Measurements from ENCODE around the gene FAAP100.

The FAAP100 gene

GRCh38 chr17:81547614-81547982, 4.6 kb downstream of the FAAP100 start:
- Histone ChIP-seq H3K9ac (ENCODE audit: low read length in 5 of 5) (no peak overlapping the region), H3K27ac (ENCODE audit: low read depth, low read length) (no peak overlapping the region), H3K27me3 (ENCODE audit: control insufficient read depth in 5 of 5, insufficient read depth in 4 of 5, low read length in 5 of 5) (no peaks in the 10 kb centered on the region), H3K4me1 (ENCODE audit: control insufficient read depth in 5 of 5, insufficient read depth in 5 of 5, low read length in 5 of 5) (peaks cover 0 to 24% (median 13%) of the 10 kb centered on the region in 5 donors), H3K9me3 (ENCODE audit: control insufficient read depth in 5 of 5, low read length in 5 of 5) (no peaks in the 10 kb centered on the region), H3K36me3 (ENCODE audit: control insufficient read depth in 5 of 5, insufficient read depth in 5 of 5, low read length in 5 of 5) (peaks cover 0 to 77% (median 67%) of the 10 kb centered on the region in 5 donors), H3K4me3 (ENCODE audit: low read depth in 1 of 5, low read length in 5 of 5) (no peak overlapping the region)

GRCh38 chr17:81546906-81547613, 5.1 kb downstream of the FAAP100 start:
- H3K9ac ChIP-seq (ENCODE audit: low read length in 5 of 5), result no peak overlapping the region
- H3K27ac ChIP-seq (ENCODE audit: low read depth, low read length), result no peak overlapping the region
- H3K4me3 ChIP-seq (ENCODE audit: low read depth in 1 of 5, low read length in 5 of 5), result no peak overlapping the region
- H3K27me3 ChIP-seq (ENCODE audit: control insufficient read depth in 5 of 5, insufficient read depth in 4 of 5, low read length in 5 of 5), result no peaks in the 10 kb centered on the region
- peaks cover 0 to 22% (median 12%) of the 10 kb centered on the region in 5 donors for H3K4me1 ChIP-seq (ENCODE audit: control insufficient read depth in 5 of 5, insufficient read depth in 5 of 5, low read length in 5 of 5)
- H3K36me3 ChIP-seq (ENCODE audit: control insufficient read depth in 5 of 5, insufficient read depth in 5 of 5, low read length in 5 of 5), result peaks cover 0 to 82% (median 72%) of the 10 kb centered on the region in 5 donors
- no peaks in the 10 kb centered on the region for H3K9me3 ChIP-seq (ENCODE audit: control insufficient read depth in 5 of 5, low read length in 5 of 5)

- Histone ChIP-seq H3K27me3 (ENCODE audit: control insufficient read depth in 5 of 5, insufficient read depth in 4 of 5, low read length in 5 of 5) (no peaks in the 10 kb centered on the region), H3K27ac (ENCODE audit: low read depth, low read length) (no peak overlapping the region), H3K4me3 (ENCODE audit: low read depth in 1 of 5, low read length in 5 of 5) (no peak overlapping the region), H3K9ac (ENCODE audit: low read length in 5 of 5) (no peak overlapping the region), H3K36me3 (ENCODE audit: control insufficient read depth in 5 of 5, insufficient read depth in 5 of 5, low read length in 5 of 5) (peaks cover 0 to 93% (median 82%) of the 10 kb centered on the region in 5 donors), H3K9me3 (ENCODE audit: control insufficient read depth in 5 of 5, low read length in 5 of 5) (no peaks in the 10 kb centered on the region), H3K4me1 (ENCODE audit: control insufficient read depth in 5 of 5, insufficient read depth in 5 of 5, low read length in 5 of 5) (peaks cover 0 to 7% (median 0%) of the 10 kb centered on the region in 5 donors)
These were observed 6.8 kb downstream of the FAAP100 start for GRCh38 chr17:81545160-81545949.

- Histone ChIP-seq H3K36me3 (ENCODE audit: control insufficient read depth in 5 of 5, insufficient read depth in 5 of 5, low read length in 5 of 5) (peaks cover 0 to 94% (median 86%) of the 10 kb centered on the region in 5 donors), H3K9ac (ENCODE audit: low read length in 5 of 5) (no peak overlapping the region), H3K4me3 (ENCODE audit: low read depth in 1 of 5, low read length in 5 of 5) (no peak overlapping the region), H3K27ac (ENCODE audit: low read depth, low read length) (no peak overlapping the region), H3K9me3 (ENCODE audit: control insufficient read depth in 5 of 5, low read length in 5 of 5) (no peaks in the 10 kb centered on the region), H3K27me3 (ENCODE audit: control insufficient read depth in 5 of 5, insufficient read depth in 4 of 5, low read length in 5 of 5) (no peaks in the 10 kb centered on the region), H3K4me1 (ENCODE audit: control insufficient read depth in 5 of 5, insufficient read depth in 5 of 5, low read length in 5 of 5) (peaks cover 0 to 4% (median 0%) of the 10 kb centered on the region in 5 donors)
These were observed 7.7 kb downstream of the FAAP100 start for GRCh38 chr17:81544281-81544974.

GRCh38 chr17:81543756-81544155, 8.4 kb downstream of the FAAP100 start:
- Histone ChIP-seq H3K27me3 (ENCODE audit: control insufficient read depth in 5 of 5, insufficient read depth in 4 of 5, low read length in 5 of 5) (peaks cover 0 to 3% (median 0%) of the 10 kb centered on the region in 5 donors), H3K36me3 (ENCODE audit: control insufficient read depth in 5 of 5, insufficient read depth in 5 of 5, low read length in 5 of 5) (peaks cover 0 to 95% (median 87%) of the 10 kb centered on the region in 5 donors), H3K9me3 (ENCODE audit: control insufficient read depth in 5 of 5, low read length in 5 of 5) (no peaks in the 10 kb centered on the region), H3K4me3 (ENCODE audit: low read depth in 1 of 5, low read length in 5 of 5) (no peak overlapping the region), H3K4me1 (ENCODE audit: control insufficient read depth in 5 of 5, insufficient read depth in 5 of 5, low read length in 5 of 5) (no peaks in the 10 kb centered on the region), H3K27ac (ENCODE audit: low read depth, low read length) (no peak overlapping the region), H3K9ac (ENCODE audit: low read length in 5 of 5) (no peak overlapping the region)

- Histone ChIP-seq H3K4me3 (ENCODE audit: low read depth in 1 of 5, low read length in 5 of 5) (no peak overlapping the region), H3K9ac (ENCODE audit: low read length in 5 of 5) (no peak overlapping the region), H3K9me3 (ENCODE audit: control insufficient read depth in 5 of 5, low read length in 5 of 5) (no peaks in the 10 kb centered on the region), H3K27me3 (ENCODE audit: control insufficient read depth in 5 of 5, insufficient read depth in 4 of 5, low read length in 5 of 5) (peaks cover under 1 to 7% (median 2%) of the 10 kb centered on the region in 5 donors), H3K36me3 (ENCODE audit: control insufficient read depth in 5 of 5, insufficient read depth in 5 of 5, low read length in 5 of 5) (peaks cover 0 to 96% (median 89%) of the 10 kb centered on the region in 5 donors), H3K27ac (ENCODE audit: low read depth, low read length) (no peak overlapping the region), H3K4me1 (ENCODE audit: control insufficient read depth in 5 of 5, insufficient read depth in 5 of 5, low read length in 5 of 5) (no peaks in the 10 kb centered on the region)
These were observed 8.8 kb downstream of the FAAP100 start for GRCh38 chr17:81543339-81543675.

GRCh38 chr17:81542431-81543338, 9.5 kb downstream of the FAAP100 start:
- H3K36me3 ChIP-seq (ENCODE audit: control insufficient read depth in 5 of 5, insufficient read depth in 5 of 5, low read length in 5 of 5), result peaks cover 0 to 94% (median 86%) of the 10 kb centered on the region in 5 donors

GRCh38 chr17:81541123-81541522, 11.0 kb downstream of the FAAP100 start:
- Histone ChIP-seq H3K4me3 (ENCODE audit: low read depth in 1 of 5, low read length in 5 of 5) (no peak overlapping the region), H3K27me3 (ENCODE audit: control insufficient read depth in 5 of 5, insufficient read depth in 4 of 5, low read length in 5 of 5) (peaks cover 12 to 26% (median 23%) of the 10 kb centered on the region in 5 donors), H3K4me1 (ENCODE audit: control insufficient read depth in 5 of 5, insufficient read depth in 5 of 5, low read length in 5 of 5) (peaks cover 0 to 14% (median 4%) of the 10 kb centered on the region in 5 donors), H3K36me3 (ENCODE audit: control insufficient read depth in 5 of 5, insufficient read depth in 5 of 5, low read length in 5 of 5) (peaks cover 0 to 78% (median 71%) of the 10 kb centered on the region in 5 donors), H3K9me3 (ENCODE audit: control insufficient read depth in 5 of 5, low read length in 5 of 5) (no peaks in the 10 kb centered on the region), H3K9ac (ENCODE audit: low read length in 5 of 5) (no peak overlapping the region), H3K27ac (ENCODE audit: low read depth, low read length) (no peak overlapping the region)

More at GRCh38 chr17:81542431-81543338, 9.5 kb downstream of the FAAP100 start:
- H3K4me3 ChIP-seq (ENCODE audit: low read depth in 1 of 5, low read length in 5 of 5), result no peak overlapping the region
- H3K27ac ChIP-seq (ENCODE audit: low read depth, low read length), result no peak overlapping the region
- H3K4me1 ChIP-seq (ENCODE audit: control insufficient read depth in 5 of 5, insufficient read depth in 5 of 5, low read length in 5 of 5), result peaks cover 0 to 1% (median 0%) of the 10 kb centered on the region in 5 donors
- no peak overlapping the region for H3K9ac ChIP-seq (ENCODE audit: low read length in 5 of 5)
- no peaks in the 10 kb centered on the region for H3K9me3 ChIP-seq (ENCODE audit: control insufficient read depth in 5 of 5, low read length in 5 of 5)
- peaks cover 6 to 12% (median 8%) of the 10 kb centered on the region in 5 donors for H3K27me3 ChIP-seq (ENCODE audit: control insufficient read depth in 5 of 5, insufficient read depth in 4 of 5, low read length in 5 of 5)

- peaks cover 0 to 74% (median 66%) of the 10 kb centered on the region in 5 donors for H3K36me3 ChIP-seq (ENCODE audit: control insufficient read depth in 5 of 5, insufficient read depth in 5 of 5, low read length in 5 of 5)
- H3K4me3 ChIP-seq (ENCODE audit: low read depth in 1 of 5, low read length in 5 of 5), result no peak overlapping the region
- H3K27me3 ChIP-seq (ENCODE audit: control insufficient read depth in 5 of 5, insufficient read depth in 4 of 5, low read length in 5 of 5), result peaks cover 14 to 30% (median 28%) of the 10 kb centered on the region in 5 donors
- no peaks in the 10 kb centered on the region for H3K9me3 ChIP-seq (ENCODE audit: control insufficient read depth in 5 of 5, low read length in 5 of 5)
- H3K27ac ChIP-seq (ENCODE audit: low read depth, low read length), result no peak overlapping the region
- H3K4me1 ChIP-seq (ENCODE audit: control insufficient read depth in 5 of 5, insufficient read depth in 5 of 5, low read length in 5 of 5), result peaks cover 0 to 14% (median 4%) of the 10 kb centered on the region in 5 donors
- no peak overlapping the region for H3K9ac ChIP-seq (ENCODE audit: low read length in 5 of 5)
These were observed 11.5 kb downstream of the FAAP100 start for GRCh38 chr17:81540676-81541027.
